Endothelial cell of umbilical vein (primary cell): ENCODE results near the gene ETS2.

Source experiments
- CTCF ChIP-seq, 2 donors: IDR thresholded peaks; 1 replicate in 1 of 2; 2 replicates in 1 of 2; pipeline ENCODE4 v1.5.1; 2011; ENCODE audit warnings: low read length in 2 of 2, mild to moderate bottlenecking in 2 of 2, moderate library complexity in 2 of 2, control low read depth in 1 of 2, inconsistent platforms in 1 of 2, low read depth in 1 of 2; ENCODE audit not compliant: insufficient read depth in 1 of 2; ENCODE audit errors: extremely low read depth in 1 of 2
- GATA2 ChIP-seq: IDR thresholded peaks from 2 replicates; pipeline ENCODE4 v1.7.0; 2011; ENCODE audit warnings: low read depth, mild to moderate bottlenecking, moderate library complexity, mixed read lengths, low read length; ENCODE audit not compliant: insufficient read length, insufficient read depth
- JUN ChIP-seq: IDR thresholded peaks from 2 replicates; pipeline ENCODE4 v1.6.1; 2011; ENCODE audit warnings: borderline replicate concordance, low read depth; ENCODE audit not compliant: insufficient read length, insufficient read depth
- POLR2A ChIP-seq: IDR thresholded peaks from 2 replicates; pipeline ENCODE4 v1.6.1; 2012; ENCODE audit warnings: low read depth, mild to moderate bottlenecking, control low read depth, low read length
- TF ChIP-seq, protein P1 (sequence below): IDR thresholded peaks from 2 replicates; pipeline ENCODE4 v1.6.1; 2011; ENCODE audit not compliant: insufficient read depth, insufficient read length

- TF ChIP-seq CTCF (IDR thresholded peaks at IDR 0.05; ENCODE audit: extremely low read depth in 1 of 2, insufficient read depth in 1 of 2, low read depth in 1 of 2, low read length in 2 of 2): no peak
- no peak for TF ChIP-seq POLR2A
- TF ChIP-seq JUN: no peak
- no peak for TF ChIP-seq GATA2
- TF ChIP-seq, protein P1, sequence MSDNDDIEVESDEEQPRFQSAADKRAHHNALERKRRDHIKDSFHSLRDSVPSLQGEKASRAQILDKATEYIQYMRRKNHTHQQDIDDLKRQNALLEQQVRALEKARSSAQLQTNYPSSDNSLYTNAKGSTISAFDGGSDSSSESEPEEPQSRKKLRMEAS: no peak
Measured at GRCh38 chr21:38842079-38842478, 36.4 kb downstream of the ETS2 start.
